AG04449 (cell line): ENCODE data around the gene ZNF619.

Experiments
- CTCF ChIA-PET: fragments of 350-600 bp; formaldehyde crosslinking; extraction: SDS; loops from one replicate; lab custom pipeline; 2021; ENCODE audit warnings: antibody characterized with exemption; lab: Yijun Ruan, JAX
- POLR2A ChIA-PET: fragments of 400-600, 350-600 bp; formaldehyde crosslinking; extraction: SDS; loops from one replicate; lab custom pipeline; 2020; ENCODE audit warnings: antibody characterized with exemption, inconsistent platforms; lab: Yijun Ruan, JAX
- DNase-seq: peaks from one replicate; pipeline ENCODE4 v3.0.0-alpha.2; 2010; ENCODE audit warnings: low read depth, low spot score
- H3K4me3 ChIP-seq: 2 replicates; pipeline ENCODE4 v1.5.1; 2011; ENCODE audit warnings: low read depth, mild to moderate bottlenecking, control low read depth, low read length
- TF ChIP-seq, protein P1 (sequence below): IDR thresholded peaks from one replicate; pipeline ENCODE4 v1.5.1; 2011; ENCODE audit warnings: mild to moderate bottlenecking, moderate library complexity, low read length, control low read depth, inconsistent platforms; ENCODE audit not compliant: insufficient read depth; ENCODE audit errors: missing control alignments

ZNF619 gene

DNA sequence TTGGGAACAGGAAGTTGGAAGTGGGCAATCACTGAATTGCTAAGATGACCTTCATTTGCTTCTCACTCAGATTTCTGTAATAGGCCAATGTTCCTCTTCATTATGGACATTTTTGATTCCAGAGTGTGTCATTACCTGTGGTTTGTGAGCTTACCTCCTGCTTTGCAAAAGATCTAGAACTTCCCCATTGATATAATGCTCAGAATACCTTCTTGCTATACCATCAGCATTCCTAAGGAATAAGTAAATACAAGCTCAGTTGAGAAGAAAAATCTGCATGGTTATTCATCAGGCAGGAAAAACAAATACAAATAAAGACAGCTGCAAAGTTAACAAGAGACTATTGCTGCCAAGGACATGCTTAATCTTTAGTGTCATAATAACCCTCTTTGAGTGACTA is 25.4 kb upstream of the ZNF619 start:
- no peak overlapping the region for H3K4me3 ChIP-seq
- TF ChIP-seq, protein P1, sequence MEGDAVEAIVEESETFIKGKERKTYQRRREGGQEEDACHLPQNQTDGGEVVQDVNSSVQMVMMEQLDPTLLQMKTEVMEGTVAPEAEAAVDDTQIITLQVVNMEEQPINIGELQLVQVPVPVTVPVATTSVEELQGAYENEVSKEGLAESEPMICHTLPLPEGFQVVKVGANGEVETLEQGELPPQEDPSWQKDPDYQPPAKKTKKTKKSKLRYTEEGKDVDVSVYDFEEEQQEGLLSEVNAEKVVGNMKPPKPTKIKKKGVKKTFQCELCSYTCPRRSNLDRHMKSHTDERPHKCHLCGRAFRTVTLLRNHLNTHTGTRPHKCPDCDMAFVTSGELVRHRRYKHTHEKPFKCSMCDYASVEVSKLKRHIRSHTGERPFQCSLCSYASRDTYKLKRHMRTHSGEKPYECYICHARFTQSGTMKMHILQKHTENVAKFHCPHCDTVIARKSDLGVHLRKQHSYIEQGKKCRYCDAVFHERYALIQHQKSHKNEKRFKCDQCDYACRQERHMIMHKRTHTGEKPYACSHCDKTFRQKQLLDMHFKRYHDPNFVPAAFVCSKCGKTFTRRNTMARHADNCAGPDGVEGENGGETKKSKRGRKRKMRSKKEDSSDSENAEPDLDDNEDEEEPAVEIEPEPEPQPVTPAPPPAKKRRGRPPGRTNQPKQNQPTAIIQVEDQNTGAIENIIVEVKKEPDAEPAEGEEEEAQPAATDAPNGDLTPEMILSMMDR: no peak
- DNase-seq: no peak
- ChIA-PET CTCF (interaction anchor here (0.7 to 1.3 kb wide), 2 partner anchors 129 to 132 kb away, joined by 3 to 4 read pairs; no protein-coding TSS in a partner anchor), POLR2A (no interaction called here)

DNA sequence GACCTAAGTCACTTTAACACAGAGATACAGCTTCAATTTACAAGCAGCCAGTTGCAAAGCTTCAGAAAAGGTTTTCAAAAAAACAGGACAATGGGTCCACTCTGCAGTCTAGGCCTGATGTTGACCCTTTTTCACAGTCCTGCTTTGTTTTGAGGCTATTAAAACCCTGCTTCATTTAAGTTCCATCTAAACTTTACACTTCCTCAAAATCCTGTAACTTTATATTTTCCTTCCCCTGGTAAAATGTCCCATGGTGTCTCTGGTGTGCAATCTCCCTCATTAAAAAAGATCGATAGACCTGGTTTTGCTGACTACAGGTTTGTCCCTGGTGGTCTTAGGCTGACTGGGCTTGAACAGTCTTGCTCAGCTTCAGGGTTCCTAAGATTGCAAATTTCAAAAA is 24.9 kb upstream of the ZNF619 start:
- POLR2A ChIA-PET: no interaction called here
- CTCF ChIA-PET: interaction anchor here (0.7 to 1.3 kb wide), 2 partner anchors 128 to 132 kb away, joined by 3 to 4 read pairs; no protein-coding TSS in a partner anchor

DNA sequence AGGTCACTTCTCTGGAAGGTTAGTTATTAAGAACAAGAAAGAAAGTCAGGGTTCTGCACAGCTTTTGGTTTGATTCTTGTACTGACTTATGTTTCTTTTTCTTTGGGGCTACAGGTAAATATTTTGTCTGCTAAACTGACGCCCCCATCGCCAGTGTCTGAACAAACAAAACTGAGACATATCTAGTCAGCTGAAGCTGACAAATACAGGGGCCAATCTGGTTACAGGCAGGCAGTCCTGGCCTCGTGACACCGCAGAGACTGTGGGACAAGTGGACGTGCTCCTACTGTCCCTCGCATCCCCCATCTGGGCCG is 24.4 kb upstream of the ZNF619 start:
- DNase-seq: no peak
- POLR2A ChIA-PET: no interaction called here
- TF ChIP-seq, protein P1: no peak
- CTCF ChIA-PET: interaction anchor here (1.3 to 2.1 kb wide), 2 partner anchors 128 to 144 kb away, joined by 4 to 7 read pairs; partner anchors contain the start of gene EIF1B
- peak overlapping the region; percentile 85 for H3K4me3 ChIP-seq

More for the DNA sequence above, 24.9 kb upstream of the ZNF619 start:
- TF ChIP-seq, protein P1: no peak
- DNase-seq: no peak
- H3K4me3 ChIP-seq: peak overlapping the region; percentile 85

DNA sequence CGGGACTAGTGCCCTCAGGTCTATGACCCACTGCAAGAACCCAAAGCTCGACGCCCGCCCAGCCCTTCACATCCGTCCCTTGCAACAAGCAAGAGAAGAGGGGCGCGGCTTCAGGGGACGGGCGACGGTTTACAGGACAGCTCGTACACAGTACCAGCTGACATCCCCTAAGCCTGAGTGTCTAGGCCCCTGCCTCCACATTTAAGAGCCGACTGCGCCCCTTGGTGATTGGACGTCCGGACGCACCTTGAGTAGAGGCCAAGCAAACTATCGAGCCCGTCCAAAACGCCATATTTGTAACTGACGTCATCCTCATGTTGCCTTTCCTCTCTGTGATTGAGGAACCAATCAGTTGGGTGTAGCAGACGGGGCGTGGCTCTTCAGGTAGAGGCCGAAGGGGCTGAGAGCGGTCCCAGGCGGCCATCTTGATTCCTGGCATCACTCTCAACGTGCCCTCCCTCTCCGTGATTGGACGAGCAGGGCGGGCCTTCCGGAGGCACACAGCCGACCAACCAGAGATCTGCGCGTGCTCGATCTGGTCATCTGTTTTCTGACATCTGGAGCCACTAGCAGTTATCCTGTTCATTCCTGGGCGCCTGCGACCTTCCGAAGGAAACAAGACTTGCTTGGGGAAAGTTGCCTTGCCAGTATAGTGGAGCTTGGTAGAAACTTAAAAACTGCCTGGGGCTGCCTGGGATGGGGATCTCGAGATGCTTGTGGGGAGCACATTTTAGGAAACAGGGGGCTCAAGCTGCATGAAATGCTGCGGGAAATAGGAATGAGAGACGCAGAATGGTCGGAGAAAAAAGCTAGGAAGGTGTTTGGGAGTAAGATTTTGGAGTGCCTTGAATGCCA is 23.8 kb upstream of the ZNF619 start:
- DNase-seq: peak; percentile 90
- ChIA-PET POLR2A (interaction anchor here (0.5 to 0.9 kb wide), 2 partner anchors 72 to 1726 kb away, joined by 3 to 4 read pairs; partner anchors contain the start of gene ZNF621), CTCF (interaction anchor here (0.6 to 2.1 kb wide), 6 partner anchors 24 to 1498 kb away, joined by 3 to 8 read pairs (median 4); partner anchors contain the start of genes EIF1B and ZNF619)
- H3K4me3 ChIP-seq: peak overlapping the region; percentile 85
- TF ChIP-seq, protein P1: no peak

DNA sequence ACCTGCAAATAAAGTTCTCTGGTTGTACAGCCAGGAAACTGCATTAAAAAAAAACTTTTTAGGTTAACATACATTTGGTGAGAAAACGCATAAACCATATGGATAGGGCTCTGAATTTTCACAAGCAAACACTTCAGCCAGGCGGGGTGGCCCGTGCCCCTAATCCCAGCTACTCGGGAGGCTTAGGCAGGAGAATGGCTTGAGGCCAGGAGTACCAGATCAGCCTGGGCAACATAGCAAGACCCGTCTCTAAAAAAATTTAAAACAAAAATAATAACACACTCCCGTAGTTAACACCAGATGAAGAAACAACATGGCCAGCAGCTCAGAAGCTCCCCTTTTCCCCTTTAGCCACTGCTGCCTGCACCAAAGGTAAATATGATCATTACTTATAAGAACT is 23.0 kb upstream of the ZNF619 start:
- TF ChIP-seq, protein P1: no peak
- CTCF ChIA-PET: interaction anchor here (0.9 to 2.1 kb wide), 6 partner anchors 23 to 145 kb away, joined by 3 to 8 read pairs (median 3); partner anchors contain the start of genes EIF1B and ZNF619
- no peak for DNase-seq
- POLR2A ChIA-PET: interaction anchor here (0.9 kb wide), 1 partner anchor 71 kb away, joined by 3 read pairs; the partner anchor contains the start of gene ZNF621
- H3K4me3 ChIP-seq: peak overlapping the region; percentile 85

DNA sequence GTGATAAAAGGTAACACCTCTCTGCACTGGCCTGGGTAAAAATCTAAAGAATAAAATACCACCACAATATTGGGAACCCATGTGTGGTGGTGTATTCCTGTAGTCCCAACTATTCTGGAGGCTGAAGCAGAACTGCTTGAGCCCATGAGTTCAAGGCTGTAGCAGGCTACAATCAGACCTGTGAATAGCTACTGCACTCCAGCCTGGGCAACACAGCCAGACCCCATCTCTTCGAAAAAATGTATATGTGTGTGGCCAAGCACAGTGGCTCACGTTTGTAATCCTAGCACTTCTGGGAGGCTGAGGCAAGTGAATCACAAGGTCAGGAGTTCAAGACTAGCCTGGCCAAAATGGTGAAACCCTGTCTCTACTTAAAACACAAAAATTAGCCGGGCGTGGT is 21.6 kb upstream of the ZNF619 start:
- no peak for DNase-seq
- H3K4me3 ChIP-seq: no peak overlapping the region
- ChIA-PET CTCF (interaction anchor here (1.5 kb wide), 1 partner anchor 125 kb away, joined by 3 read pairs; no protein-coding TSS in a partner anchor), POLR2A (no interaction called here)
- TF ChIP-seq, protein P1: no peak
